ENCODE results near the gene GALNT3. TPM values are rescaled to one million over a fixed set of nuclear protein-coding genes. Genes with fewer than 3 reads are reported as not detected.

Gene GALNT3
- total RNA-seq, 1 experiment from 2014 or later, result 9.8 TPM

- H3K9ac ChIP-seq (ENCODE audit: low read length), result no peak overlapping the region
- ChIA-PET POLR2A (no interaction called here), CTCF (no interaction called here), RAD21 (ENCODE audit: low non-redundant PET in 1 of 2, low total read pairs in 2 of 2, uncharacterized antibody in 2 of 2, unreplicated experiment in 2 of 2) (no interaction called here)
- H3K79me2 ChIP-seq (ENCODE audit: insufficient read depth, low read length), result no peaks in the 10 kb centered on the region
- no peak overlapping the region for H3K4me3 ChIP-seq (replicated peaks in 1 of 2; ENCODE audit: low read depth in 1 of 2, low read length in 2 of 2)
- H3K9me3 ChIP-seq (ENCODE audit: control insufficient read depth in 1 of 2, insufficient read depth in 1 of 2, low read depth in 1 of 2, low read length in 2 of 2), result no peaks in the 10 kb centered on the region
- no peak overlapping the region for H3K27ac ChIP-seq (ENCODE audit: low read depth, low read length)
- no peaks in the 10 kb centered on the region for H3K36me3 ChIP-seq (ENCODE audit: control insufficient read depth in 1 of 2, insufficient read depth in 2 of 2, low read length in 2 of 2)
- no peak overlapping the region for H2AFZ ChIP-seq (ENCODE audit: low read depth, low read length, poor library complexity, severe bottlenecking)
- no TSS peak for BruUV-seq (replicated peaks)
- intact Hi-C loops (cut with micrococcal nuclease), result no loop called here
- DNase-seq (ENCODE audit: low read depth, low spot score) (no peak), ATAC-seq (no peak)
- H3K27me3 ChIP-seq (ENCODE audit: insufficient read depth, low read length), result no peaks in the 10 kb centered on the region
- H3K4me2 ChIP-seq (ENCODE audit: low read length), result no peak overlapping the region
- TF ChIP-seq CTCF (IDR thresholded peaks at IDR 0.05 in 2 of 3, conservative IDR thresholded peaks at IDR 0.05 in 1 of 3; ENCODE audit: borderline replicate concordance in 1 of 3, insufficient read depth in 1 of 3, low read depth in 2 of 3, low read length in 2 of 3), result no peak
- TF ChIP-seq YY1 (IDR thresholded peaks at IDR 0.05; ENCODE audit: extremely low read depth, insufficient replicate concordance, low read depth, low read length), result no peak
- no peak for TF ChIP-seq SRF (IDR thresholded peaks at IDR 0.05; ENCODE audit: low read depth)
- TF ChIP-seq, protein P1, sequence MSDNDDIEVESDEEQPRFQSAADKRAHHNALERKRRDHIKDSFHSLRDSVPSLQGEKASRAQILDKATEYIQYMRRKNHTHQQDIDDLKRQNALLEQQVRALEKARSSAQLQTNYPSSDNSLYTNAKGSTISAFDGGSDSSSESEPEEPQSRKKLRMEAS (IDR thresholded peaks at IDR 0.05), result no peak
- TF ChIP-seq ZBTB33 (IDR thresholded peaks at IDR 0.05; ENCODE audit: extremely low read depth, insufficient replicate concordance, low read length), result no peak
- no peak for TF ChIP-seq RAD21 (IDR thresholded peaks at IDR 0.05; ENCODE audit: low read depth)
- TF ChIP-seq ZFX (IDR thresholded peaks at IDR 0.05), result no peak
- no peak for TF ChIP-seq EZH2 (IDR thresholded peaks at IDR 0.05)
- no peak for TF ChIP-seq SIN3A (IDR thresholded peaks at IDR 0.05; ENCODE audit: low read depth)
- TF ChIP-seq EZH2phosphoT487 (IDR thresholded peaks at IDR 0.05; ENCODE audit: borderline replicate concordance), result no peak
- TF ChIP-seq ELF1 (IDR thresholded peaks at IDR 0.05; ENCODE audit: borderline replicate concordance, low read depth), result no peak
- no peak for TF ChIP-seq JUND (IDR thresholded peaks at IDR 0.05)
- no peaks in the 10 kb centered on the region for H3K9me2 ChIP-seq (ENCODE audit: insufficient read depth)
- H3K4me1 ChIP-seq (ENCODE audit: control insufficient read depth in 1 of 2, insufficient read depth in 2 of 2, low read length in 2 of 2), result no peaks in the 10 kb centered on the region
- no peaks in the 10 kb centered on the region for H4K20me1 ChIP-seq (ENCODE audit: insufficient read depth)
These were observed 20.4 kb downstream of the GALNT3 start for GRCh38 chr2:165773684-165774083.
